Stimulated activated CD8-positive, alpha-beta memory T cell treated with anti-CD3 and anti-CD28 coated beads, Interleukin-7, amount 100 ng/mL, for 24 hours (primary cell): Measurements from ENCODE around the gene AEBP1.

Experiments
- DNase-seq: peaks from one replicate; pipeline ENCODE4 v3.0.0-alpha.2; 2020; ENCODE audit warnings: low read depth

AEBP1 gene

GRCh38 chr7:44084701-44085100 is 19.4 kb upstream of the AEBP1 start:
- DNase-seq: no peak

DNA sequence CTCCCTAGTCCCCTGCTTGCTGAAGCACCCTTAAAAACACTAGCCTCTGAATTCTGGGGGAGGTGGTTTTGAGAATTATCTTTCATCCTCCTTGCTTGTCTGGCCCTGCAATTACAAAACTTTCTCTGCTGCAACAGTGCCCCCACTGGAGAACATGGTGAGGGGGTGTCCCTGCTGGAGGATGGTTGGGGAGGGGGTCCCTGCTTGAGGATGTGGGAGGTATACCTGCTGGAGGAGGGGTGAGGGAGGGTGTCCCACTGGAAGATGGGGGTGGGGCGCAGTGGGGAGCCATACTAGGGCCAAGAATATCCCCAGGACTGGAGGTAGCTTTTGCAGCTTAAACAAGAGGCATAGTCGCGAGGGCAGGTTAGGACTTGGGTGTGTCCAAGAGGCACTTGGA is 18.6 kb upstream of the AEBP1 start:
- no peak for DNase-seq

DNA sequence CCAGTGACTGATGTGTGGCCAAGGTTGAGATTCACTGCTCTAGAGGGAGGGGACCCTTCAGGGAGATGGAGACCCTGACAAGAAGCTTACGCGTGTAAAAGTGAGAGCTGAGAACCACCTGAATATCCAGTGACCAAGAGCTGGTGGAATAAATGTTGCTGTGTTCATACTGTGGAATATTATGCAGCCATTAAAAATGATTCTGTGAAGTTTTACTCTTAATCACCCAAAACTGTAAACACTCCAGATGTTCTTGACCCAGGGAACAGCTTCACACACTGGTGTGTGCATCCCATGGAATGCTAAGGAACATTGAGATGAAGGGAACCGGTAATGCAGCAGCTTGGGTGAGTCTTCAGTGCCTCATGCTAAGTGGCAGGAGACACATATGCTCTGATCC is 17.5 kb upstream of the AEBP1 start:
- DNase-seq: no peak

- DNase-seq: no peak
Observed at GRCh38 chr7:44087911-44088838, 16.0 kb upstream of the AEBP1 start.

- no peak for DNase-seq
Observed at GRCh38 chr7:44093102-44093641, 11.0 kb upstream of the AEBP1 start.

DNA sequence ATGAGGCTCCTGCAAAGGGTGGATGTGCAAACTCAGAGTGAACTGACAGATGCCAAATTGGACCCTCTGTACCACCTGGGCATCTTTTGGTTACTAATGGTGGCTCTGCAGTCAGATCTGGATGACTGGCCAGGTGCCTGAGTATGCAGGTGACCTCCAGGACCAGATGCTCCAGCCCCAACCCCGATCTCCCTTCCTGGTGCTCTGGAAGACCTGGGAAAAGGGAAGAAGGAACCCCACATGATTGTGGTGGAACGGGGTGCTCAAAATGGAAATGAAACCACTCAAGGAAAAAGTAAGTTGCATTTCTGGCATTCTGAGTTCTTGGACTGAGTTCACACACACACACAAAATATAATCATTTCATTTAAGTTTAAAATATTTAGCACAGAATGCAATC is 9.8 kb upstream of the AEBP1 start:
- DNase-seq: no peak

GRCh38 chr7:44094883-44095592 is 9.1 kb upstream of the AEBP1 start:
- no peak for DNase-seq

DNA sequence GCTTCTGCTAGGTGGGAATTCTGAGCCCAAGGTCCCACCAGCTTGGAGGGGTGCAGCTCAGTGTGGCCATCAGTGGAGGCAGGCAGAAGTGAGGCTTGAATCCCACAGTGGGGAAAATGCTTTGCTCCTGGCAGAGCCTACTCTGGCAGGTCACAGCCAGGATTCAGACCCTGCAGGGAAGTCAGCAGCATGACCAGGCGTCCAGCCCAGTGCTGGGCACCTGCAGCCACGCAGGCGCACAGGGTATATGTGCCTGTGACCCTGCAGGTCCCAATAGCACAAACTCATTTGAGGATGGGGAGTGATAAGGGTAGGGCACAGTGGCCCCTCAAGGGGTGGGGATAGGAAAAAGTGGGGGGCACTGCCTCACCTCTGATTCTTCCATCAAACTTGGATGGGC is 8.4 kb upstream of the AEBP1 start:
- DNase-seq: no peak

- no peak for DNase-seq
Observed at GRCh38 chr7:44096326-44096881, 7.7 kb upstream of the AEBP1 start.

- no peak for DNase-seq
Observed at GRCh38 chr7:44097064-44097932, 6.8 kb upstream of the AEBP1 start.

DNA sequence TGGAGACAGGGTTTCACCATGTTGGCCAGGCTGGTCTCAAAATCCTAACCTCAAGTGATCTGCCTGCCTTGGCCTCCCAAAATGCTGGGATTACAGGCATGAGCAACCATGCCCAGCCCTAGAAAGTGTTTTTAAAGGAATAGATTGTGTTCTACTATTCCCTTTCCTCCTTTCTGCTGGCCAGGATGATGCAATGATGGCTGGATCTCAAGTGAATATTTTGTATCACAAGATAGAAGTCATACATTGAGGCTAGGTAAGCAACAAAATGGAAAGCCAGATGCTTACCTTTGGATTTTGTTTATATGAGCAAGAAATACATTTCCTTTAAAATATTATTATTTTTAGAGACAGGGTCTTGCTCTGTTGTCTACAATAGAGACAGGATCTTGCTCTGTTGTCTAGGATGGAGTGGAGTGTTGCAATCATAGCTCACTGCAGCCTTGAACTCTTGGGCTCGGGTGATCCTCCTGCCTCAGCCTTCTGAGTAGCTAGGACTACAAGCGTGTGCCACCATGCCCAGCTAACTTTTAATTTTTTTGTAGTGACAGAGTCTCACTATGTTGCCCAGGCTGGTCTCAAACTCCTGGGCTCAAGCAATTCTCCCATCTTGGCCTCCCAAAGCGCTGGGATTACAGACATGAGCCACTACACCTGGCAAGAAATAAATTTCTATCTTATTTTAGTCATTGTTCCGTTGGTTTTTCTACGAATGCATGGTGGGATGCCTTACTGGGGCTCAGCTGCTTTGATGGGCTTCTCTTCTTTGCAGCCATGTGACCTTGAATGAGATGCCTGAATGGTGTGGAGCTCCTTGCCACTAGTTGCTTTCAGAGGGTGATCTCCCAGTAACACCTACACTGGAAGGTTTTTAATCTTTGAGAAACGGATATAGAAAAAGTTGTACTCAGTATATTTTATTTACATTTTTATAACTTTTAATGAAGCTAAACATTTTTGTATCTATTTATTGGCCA is 5.8 kb upstream of the AEBP1 start:
- DNase-seq: no peak

DNA sequence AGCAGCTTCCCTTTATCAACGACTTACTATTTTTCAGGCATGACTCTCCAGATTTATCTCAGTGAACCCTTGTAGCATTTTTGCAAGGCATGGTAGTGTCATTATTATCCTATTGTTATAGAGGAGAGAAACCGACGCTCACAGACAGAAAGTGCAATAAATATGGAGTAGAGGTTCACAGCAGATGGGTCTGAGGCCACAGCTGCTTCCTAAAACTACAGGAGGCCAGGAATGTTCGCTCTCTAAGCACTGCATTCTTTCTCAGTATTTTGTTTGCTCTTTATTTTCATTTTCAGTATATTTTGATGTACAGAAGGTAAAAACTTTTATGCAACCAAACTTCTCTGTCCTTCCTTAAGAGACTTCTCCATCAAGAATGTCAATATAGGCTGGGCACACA is 4.5 kb upstream of the AEBP1 start:
- DNase-seq: no peak

DNA sequence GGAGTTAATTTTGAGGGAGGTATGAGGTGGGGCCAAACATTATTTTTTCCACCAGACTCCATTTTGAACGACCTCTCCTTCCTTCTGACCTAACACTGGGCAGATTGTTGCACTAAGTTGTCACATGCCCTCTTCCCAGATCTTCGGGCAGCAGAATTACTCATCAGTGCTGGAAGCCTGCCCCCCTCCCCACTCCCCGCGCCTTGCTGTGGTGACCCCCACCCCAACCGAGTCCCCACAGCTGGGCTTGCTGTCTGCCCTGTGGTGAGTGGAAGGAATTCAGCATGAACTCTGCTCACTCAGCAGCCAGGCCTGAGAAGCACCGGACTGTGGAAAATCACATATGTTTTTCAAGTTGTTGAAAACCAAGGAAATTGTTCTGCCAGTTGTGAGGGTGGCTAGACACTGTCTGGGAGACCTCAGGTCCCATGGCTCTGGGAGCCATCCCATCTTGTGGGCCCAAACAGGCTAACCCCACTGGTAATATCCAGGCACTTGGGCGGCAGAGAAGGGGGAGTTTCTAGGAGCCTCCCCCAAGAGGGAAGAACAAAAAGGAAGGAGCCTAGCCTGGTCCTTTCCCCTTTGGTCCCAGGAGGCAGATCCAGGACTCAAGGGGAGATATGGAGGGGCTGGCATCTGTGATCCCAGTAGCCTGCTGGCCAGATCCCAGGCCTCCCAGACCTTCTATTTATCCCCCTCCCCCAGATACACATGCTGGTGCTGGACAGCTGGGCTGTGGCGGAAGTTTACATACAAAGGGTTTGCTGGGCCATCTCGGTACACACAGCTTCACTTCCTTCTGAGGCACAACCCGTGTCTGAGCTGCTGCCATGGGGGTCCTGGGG is 3.5 kb upstream of the AEBP1 start:
- no peak for DNase-seq

DNA sequence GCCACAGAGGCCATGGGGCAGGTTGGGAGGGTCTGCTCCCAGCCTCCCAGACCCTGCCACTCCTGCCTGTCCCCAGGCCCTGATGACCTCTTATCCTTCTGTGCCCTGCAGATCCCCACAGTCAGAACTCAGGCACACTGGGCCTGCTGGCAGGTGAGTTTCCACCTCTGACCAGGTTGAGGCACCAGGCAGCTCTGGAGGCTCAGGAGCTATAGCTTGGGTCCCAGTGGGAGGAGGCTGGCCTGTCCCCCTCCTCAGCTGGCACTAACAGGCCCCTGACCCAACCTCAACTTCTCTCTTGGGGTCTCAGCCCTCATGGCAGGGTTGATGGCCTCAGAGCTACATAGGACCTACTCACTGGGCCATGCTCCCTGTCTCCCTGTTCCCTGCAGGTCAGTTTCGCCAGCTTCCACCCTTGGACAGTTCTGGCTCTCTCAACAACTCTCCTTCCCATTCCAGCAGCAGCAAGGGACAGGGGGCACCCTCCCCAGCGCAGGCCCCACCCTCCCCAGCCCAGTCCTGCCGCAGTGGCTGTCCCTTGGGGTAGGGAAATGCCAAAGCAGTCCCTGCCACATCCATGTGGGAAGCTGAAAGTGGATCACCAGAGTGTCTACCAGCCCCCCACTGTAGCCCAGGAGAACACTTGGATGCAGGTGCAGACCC is 2.7 kb upstream of the AEBP1 start:
- DNase-seq: no peak

DNA sequence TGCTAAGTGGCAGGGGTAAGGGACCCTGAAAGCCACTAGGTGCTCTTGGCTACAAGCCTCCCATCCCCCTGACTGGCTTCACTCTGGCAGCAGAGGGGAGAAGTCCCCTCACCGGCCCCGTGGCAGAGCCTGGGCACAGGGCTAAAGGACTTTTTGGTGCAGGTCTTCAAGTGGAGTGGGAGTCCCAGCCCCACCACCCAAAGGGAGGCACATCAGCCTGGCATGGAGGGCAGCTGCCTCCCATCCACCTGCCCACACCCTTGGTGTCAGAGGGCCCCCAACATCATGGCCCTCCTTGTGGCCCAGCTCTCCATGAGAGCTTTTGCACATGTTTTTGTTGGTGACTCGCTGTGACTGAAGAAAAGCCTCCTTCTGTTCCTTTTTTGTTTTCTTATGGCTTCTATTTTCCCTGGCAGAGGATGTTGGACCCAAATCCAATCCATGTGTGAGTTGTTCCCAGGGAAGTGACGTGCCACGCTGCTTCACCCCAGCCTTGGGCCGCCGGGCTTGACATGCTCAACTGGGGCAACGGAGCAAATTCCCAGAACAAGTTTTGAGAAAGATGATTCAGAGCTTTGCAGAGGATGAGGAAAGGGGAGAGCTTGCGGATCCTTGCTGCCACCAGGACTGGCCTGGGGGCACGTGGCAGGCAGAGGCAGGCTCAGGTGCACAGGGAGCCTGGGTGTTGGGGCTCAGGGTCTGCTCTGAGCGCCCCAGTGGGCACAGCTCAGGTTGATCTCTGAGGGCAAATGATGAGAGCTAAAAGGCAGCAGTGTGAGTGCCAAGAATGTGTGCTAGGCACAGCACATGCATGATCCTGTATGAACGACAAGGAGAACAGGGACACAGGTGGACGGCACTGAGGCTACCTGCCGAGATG is 1.9 kb upstream of the AEBP1 start:
- DNase-seq: no peak

DNA sequence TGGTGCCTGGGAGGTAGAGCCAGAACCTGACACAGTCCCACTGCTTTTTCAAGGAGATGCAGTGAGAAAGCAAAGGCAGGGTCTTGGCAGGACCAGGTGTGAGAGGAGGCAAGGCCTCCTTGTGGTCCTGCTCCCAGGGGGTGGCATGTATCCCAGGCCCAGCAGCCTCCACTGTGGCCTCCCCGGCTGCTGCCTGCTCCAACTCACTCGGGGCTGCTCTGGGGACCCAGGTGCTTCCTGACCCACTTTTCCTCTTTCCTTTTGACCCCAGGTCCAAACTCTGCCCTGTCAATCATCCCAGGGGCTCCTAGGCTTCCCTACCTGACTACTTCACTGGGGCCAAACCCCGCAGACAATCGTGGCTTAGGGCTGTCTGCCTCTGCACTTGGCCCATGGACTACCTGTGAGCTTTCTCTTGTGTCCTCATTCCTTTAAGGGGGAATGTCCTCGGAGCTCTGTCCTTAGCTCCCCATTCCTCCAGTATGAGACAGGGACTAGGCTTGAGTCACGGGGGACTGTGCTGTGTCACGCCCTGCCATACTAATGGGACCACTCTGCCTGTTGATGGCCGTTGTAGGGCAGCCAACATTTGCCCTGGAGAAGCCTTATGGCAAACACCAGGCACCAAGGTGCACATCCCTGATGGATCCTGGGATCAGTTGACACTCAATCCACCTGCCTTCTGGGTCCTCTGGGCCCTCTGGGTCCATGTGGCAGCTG is 1.1 kb upstream of the AEBP1 start:
- DNase-seq: no peak

DNA sequence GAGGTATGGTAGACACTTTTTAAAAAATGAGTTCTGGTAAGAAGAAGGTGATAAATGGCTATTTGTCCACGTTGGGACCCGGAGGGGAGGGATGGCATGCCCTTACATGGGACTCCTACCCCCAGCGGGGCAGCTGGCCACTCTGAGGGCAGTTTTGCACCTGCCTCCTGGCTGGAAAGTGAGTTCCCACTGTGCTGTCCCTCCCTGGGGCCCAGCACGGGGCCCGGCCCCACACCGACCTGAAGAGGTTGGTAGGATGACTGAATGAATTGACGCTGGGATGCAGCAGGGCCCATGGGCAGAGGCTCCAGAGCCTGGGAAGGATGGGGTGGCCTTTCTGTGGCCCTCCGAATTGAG is 601 bp upstream of the AEBP1 start:
- no peak for DNase-seq
